A549 (cell line): ENCODE data around the gene BUD23. TPM values are rescaled to one million over a fixed set of nuclear protein-coding genes. Genes with fewer than 3 reads are reported as not detected.
A peak's percentile ranks its signal among the peaks of the same experiment; 100 is the strongest.

Source experiments
- CBX2 ChIP-seq: fragments of 200-600 bp; sonication (generic); IDR thresholded peaks from 2 replicates; pipeline ENCODE4 v1.6.1; 2016; ENCODE audit warnings: low read depth, mild to moderate bottlenecking, borderline replicate concordance
- CBX8 ChIP-seq: fragments of 200-600 bp; sonication (generic); IDR thresholded peaks from 2 replicates; pipeline ENCODE4 v1.6.1; 2016
- CEBPB ChIP-seq, 2 experiments: fragments of >200 bp in 1 of 2; sonication (Bioruptor Twin) in 1 of 2; formaldehyde crosslinking in 1 of 2; IDR thresholded peaks; 2 replicates each; pipeline ENCODE4 v1.6.1; 2012 to 2016
- CHD4 ChIP-seq: fragments of 200-600 bp; sonication (generic); IDR thresholded peaks from 2 replicates; pipeline ENCODE4 v1.6.1; 2016; ENCODE audit warnings: antibody characterized with exemption, mild to moderate bottlenecking, borderline replicate concordance
- HOXB13 ChIP-seq: fragments of 250-450 bp; sonication (Bioruptor Pico); IDR thresholded peaks from 2 replicates; pipeline ENCODE4 v1.5.0; 2020; ENCODE audit warnings: low read depth, mild to moderate bottlenecking, moderate library complexity
- HOXB5 ChIP-seq: fragments of 250-450 bp; sonication (Bioruptor Pico); IDR thresholded peaks from 2 replicates; pipeline ENCODE4 v1.5.0; 2020; ENCODE audit warnings: mild to moderate bottlenecking, moderate library complexity
- JUN ChIP-seq, 2 experiments: fragments of >200 bp; sonication (Bioruptor Twin); formaldehyde crosslinking; IDR thresholded peaks; 2 replicates in 1 of 2; 3 replicates in 1 of 2; pipeline ENCODE4 v1.6.1; 2016 to 2017
- MAFK ChIP-seq: fragments of 450-650 bp; IDR thresholded peaks from 2 replicates; pipeline ENCODE4 v1.6.1; 2014; ENCODE audit not compliant: partially characterized antibody
- PHF8 ChIP-seq: fragments of 200-600 bp; sonication (generic); IDR thresholded peaks from 2 replicates; pipeline ENCODE4 v1.6.1; 2016; ENCODE audit warnings: low read depth, mild to moderate bottlenecking, antibody characterized with exemption, moderate library complexity, borderline replicate concordance
- POLR2AphosphoS2 ChIP-seq: conservative IDR thresholded peaks from 2 replicates; pipeline ENCODE4 v1.6.1; 2012; ENCODE audit warnings: low read length, improper control_type of control experiment, inconsistent platforms
- RAD21 ChIP-seq, 2 experiments: fragments of >200 bp in 1 of 2; sonication (Bioruptor Twin) in 1 of 2; formaldehyde crosslinking in 1 of 2; IDR thresholded peaks in 1 of 2; conservative IDR thresholded peaks in 1 of 2; 2 replicates in 1 of 2; 3 replicates in 1 of 2; pipeline ENCODE4 v1.6.1; 2012 to 2018; ENCODE audit warnings: inconsistent platforms in 1 of 2
- RFX5 ChIP-seq: fragments of 450-650 bp; IDR thresholded peaks from 2 replicates; pipeline ENCODE4 v1.7.1; 2014; ENCODE audit warnings: antibody characterized with exemption, mild to moderate bottlenecking, moderate library complexity
- RNF2 ChIP-seq: fragments of 200-600 bp; sonication (generic); IDR thresholded peaks from 2 replicates; pipeline ENCODE4 v1.6.1; 2016; ENCODE audit warnings: low read depth, mild to moderate bottlenecking, antibody characterized with exemption, moderate library complexity, borderline replicate concordance
- SREBF2 ChIP-seq: fragments of 450-650 bp; IDR thresholded peaks from 2 replicates; pipeline ENCODE4 v1.6.1; 2014; ENCODE audit warnings: mild to moderate bottlenecking, moderate library complexity
- ZFP36 ChIP-seq: fragments of 450-650 bp; IDR thresholded peaks from 2 replicates; pipeline ENCODE4 v1.6.1; 2014; ENCODE audit warnings: borderline replicate concordance; ENCODE audit not compliant: partially characterized antibody
- ZNF302 ChIP-seq: fragments of 250-450 bp; sonication (Bioruptor Pico); IDR thresholded peaks from 2 replicates; pipeline ENCODE4 v1.9.0; 2021; ENCODE audit warnings: inconsistent platforms, mild to moderate bottlenecking, moderate library complexity
- ZSCAN20 ChIP-seq: fragments of 250-450 bp; sonication (Bioruptor Pico); IDR thresholded peaks from 2 replicates; pipeline ENCODE4 v1.8.0; 2022; ENCODE audit warnings: mild to moderate bottlenecking, moderate library complexity
- polyA plus RNA-seq, 4 experiments: library from polyadenylated mRNA; depleted of rRNA in 3 of 4; stranded (reverse); fragments of >200 nt; fragmentation: RNase III in 1 of 4; extraction: RNeasy Plus Mini Kit Qiagen cat#74134 plus additional on column Dnase treatment in 1 of 4; gene quantifications; 2 replicates in 3 of 4; 3 replicates in 1 of 4; pipeline ENCODE4 v1.2.3, GENCODE V29; 2011 to 2017
- TF ChIP-seq, protein P1 (sequence below): IDR thresholded peaks from 2 replicates; pipeline ENCODE4 v1.6.1; 2012
- TF ChIP-seq, protein P2 (sequence below): fragments of 250-450 bp; sonication (Bioruptor Pico); IDR thresholded peaks from 2 replicates; pipeline ENCODE4 v1.5.0; 2020; ENCODE audit warnings: low read depth, mild to moderate bottlenecking, moderate library complexity
- TF ChIP-seq, protein P3 (sequence below): fragments of >200 bp; sonication (Bioruptor Twin); formaldehyde crosslinking; IDR thresholded peaks from 3 replicates; pipeline ENCODE4 v1.5.1; 2016
- TF ChIP-seq, protein P4 (sequence below): fragments of 150-350 bp; IDR thresholded peaks from 2 replicates; pipeline ENCODE4 v1.6.1; 2014; ENCODE audit warnings: low read depth, mild to moderate bottlenecking, low read length
- TF ChIP-seq, protein P5 (sequence below): fragments of 250-450 bp; sonication (Bioruptor Pico); IDR thresholded peaks from 2 replicates; pipeline ENCODE4 v1.5.0; 2021; ENCODE audit warnings: mild to moderate bottlenecking, moderate library complexity, borderline replicate concordance
- TF ChIP-seq, protein P6 (sequence below): fragments of 450-650 bp; IDR thresholded peaks from 2 replicates; pipeline ENCODE4 v1.6.1; 2014; ENCODE audit warnings: antibody characterized with exemption
- TF ChIP-seq, protein P7 (sequence below): IDR thresholded peaks from 2 replicates; pipeline ENCODE4 v1.6.1; 2012

Gene BUD23
- polyA plus RNA-seq, 2 of the 4 experiments (the other 2 are of a cell fraction), result 134 to 161 TPM

DNA sequence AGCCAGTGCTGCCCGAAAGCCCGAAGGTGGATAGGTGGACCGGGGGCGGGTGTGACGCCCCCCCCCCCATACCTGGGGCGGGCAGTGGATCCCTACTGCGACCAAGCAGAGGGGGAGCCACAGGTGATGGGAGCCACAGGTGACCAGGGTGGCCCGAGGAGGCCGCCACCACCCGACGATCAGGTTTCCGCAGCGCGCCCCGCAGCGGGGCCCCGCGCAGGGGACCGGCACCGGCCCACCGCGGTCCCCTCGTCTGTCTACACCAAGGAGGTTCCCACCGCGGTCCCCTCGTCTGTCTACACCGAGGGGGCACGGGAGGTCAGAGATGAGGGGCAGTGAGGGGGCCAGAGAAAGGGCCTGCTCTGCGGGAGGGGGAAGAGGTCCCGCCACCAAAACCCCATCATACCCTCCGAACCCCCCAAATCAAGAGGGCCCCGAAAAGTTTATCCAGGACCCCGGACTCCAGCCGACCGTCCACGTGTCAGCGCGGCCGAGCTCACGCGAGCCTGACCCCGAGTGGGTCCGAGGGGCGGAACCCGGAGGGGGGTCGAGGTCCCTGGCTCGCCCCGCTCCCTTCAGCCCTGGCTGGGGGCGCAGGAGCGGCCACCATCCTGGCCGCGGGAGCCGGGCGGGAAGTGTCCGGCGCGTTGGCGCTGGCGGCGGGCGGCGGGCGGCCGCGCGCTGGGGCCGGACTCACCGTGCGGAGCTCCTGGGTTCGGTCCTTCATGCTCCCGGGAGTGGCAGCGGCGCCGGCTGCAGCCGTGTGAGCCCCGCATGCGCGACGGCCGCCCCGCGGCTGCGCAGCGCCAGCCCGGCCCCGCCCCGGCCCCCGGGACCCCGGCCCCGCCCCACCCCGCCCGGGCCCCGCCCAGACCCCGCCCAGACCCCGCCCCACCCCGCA is 35.8 kb downstream of the BUD23 start, which contains the start of gene STX1A (continued):
- TF ChIP-seq, protein P1, sequence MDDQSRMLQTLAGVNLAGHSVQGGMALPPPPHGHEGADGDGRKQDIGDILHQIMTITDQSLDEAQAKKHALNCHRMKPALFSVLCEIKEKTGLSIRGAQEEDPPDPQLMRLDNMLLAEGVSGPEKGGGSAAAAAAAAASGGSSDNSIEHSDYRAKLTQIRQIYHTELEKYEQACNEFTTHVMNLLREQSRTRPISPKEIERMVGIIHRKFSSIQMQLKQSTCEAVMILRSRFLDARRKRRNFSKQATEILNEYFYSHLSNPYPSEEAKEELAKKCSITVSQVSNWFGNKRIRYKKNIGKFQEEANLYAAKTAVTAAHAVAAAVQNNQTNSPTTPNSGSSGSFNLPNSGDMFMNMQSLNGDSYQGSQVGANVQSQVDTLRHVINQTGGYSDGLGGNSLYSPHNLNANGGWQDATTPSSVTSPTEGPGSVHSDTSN, result no peak
- TF ChIP-seq, protein P2, sequence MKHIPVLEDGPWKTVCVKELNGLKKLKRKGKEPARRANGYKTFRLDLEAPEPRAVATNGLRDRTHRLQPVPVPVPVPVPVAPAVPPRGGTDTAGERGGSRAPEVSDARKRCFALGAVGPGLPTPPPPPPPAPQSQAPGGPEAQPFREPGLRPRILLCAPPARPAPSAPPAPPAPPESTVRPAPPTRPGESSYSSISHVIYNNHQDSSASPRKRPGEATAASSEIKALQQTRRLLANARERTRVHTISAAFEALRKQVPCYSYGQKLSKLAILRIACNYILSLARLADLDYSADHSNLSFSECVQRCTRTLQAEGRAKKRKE (CRISPR knock-in tag), result no peak
- TF ChIP-seq JUN (IDR thresholded peaks at IDR 0.05) (peak; percentile 79 to 85; a peak in 4 of 5 replicates), CHD4 (no peak), CBX2 (no peak), RAD21 (conservative IDR thresholded peaks at IDR 0.05 in 1 of 2, IDR thresholded peaks at IDR 0.05 in 1 of 2) (no peak), HOXB5 (CRISPR knock-in tag) (no peak), HOXB13 (CRISPR knock-in tag) (no peak), ZFP36 (no peak), SREBF2 (no peak), CBX8 (no peak), POLR2AphosphoS2 (no peak), ZNF302 (no peak), PHF8 (peak; percentile 37), MAFK (no peak), RNF2 (no peak), ZSCAN20 (CRISPR knock-in tag) (no peak), RFX5 (no peak), CEBPB (IDR thresholded peaks at IDR 0.05) (no peak)
- TF ChIP-seq, protein P3, sequence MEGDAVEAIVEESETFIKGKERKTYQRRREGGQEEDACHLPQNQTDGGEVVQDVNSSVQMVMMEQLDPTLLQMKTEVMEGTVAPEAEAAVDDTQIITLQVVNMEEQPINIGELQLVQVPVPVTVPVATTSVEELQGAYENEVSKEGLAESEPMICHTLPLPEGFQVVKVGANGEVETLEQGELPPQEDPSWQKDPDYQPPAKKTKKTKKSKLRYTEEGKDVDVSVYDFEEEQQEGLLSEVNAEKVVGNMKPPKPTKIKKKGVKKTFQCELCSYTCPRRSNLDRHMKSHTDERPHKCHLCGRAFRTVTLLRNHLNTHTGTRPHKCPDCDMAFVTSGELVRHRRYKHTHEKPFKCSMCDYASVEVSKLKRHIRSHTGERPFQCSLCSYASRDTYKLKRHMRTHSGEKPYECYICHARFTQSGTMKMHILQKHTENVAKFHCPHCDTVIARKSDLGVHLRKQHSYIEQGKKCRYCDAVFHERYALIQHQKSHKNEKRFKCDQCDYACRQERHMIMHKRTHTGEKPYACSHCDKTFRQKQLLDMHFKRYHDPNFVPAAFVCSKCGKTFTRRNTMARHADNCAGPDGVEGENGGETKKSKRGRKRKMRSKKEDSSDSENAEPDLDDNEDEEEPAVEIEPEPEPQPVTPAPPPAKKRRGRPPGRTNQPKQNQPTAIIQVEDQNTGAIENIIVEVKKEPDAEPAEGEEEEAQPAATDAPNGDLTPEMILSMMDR, result no peak
- TF ChIP-seq, protein P4, sequence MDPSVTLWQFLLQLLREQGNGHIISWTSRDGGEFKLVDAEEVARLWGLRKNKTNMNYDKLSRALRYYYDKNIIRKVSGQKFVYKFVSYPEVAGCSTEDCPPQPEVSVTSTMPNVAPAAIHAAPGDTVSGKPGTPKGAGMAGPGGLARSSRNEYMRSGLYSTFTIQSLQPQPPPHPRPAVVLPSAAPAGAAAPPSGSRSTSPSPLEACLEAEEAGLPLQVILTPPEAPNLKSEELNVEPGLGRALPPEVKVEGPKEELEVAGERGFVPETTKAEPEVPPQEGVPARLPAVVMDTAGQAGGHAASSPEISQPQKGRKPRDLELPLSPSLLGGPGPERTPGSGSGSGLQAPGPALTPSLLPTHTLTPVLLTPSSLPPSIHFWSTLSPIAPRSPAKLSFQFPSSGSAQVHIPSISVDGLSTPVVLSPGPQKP, result no peak
- TF ChIP-seq, protein P5, sequence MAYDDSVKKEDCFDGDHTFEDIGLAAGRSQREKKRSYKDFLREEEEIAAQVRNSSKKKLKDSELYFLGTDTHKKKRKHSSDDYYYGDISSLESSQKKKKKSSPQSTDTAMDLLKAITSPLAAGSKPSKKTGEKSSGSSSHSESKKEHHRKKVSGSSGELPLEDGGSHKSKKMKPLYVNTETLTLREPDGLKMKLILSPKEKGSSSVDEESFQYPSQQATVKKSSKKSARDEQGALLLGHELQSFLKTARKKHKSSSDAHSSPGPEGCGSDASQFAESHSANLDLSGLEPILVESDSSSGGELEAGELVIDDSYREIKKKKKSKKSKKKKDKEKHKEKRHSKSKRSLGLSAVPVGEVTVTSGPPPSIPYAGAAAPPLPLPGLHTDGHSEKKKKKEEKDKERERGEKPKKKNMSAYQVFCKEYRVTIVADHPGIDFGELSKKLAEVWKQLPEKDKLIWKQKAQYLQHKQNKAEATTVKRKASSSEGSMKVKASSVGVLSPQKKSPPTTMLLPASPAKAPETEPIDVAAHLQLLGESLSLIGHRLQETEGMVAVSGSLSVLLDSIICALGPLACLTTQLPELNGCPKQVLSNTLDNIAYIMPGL (CRISPR knock-in tag), result no peak
- TF ChIP-seq, protein P6, sequence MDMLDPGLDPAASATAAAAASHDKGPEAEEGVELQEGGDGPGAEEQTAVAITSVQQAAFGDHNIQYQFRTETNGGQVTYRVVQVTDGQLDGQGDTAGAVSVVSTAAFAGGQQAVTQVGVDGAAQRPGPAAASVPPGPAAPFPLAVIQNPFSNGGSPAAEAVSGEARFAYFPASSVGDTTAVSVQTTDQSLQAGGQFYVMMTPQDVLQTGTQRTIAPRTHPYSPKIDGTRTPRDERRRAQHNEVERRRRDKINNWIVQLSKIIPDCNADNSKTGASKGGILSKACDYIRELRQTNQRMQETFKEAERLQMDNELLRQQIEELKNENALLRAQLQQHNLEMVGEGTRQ, result no peak
- TF ChIP-seq, protein P7, sequence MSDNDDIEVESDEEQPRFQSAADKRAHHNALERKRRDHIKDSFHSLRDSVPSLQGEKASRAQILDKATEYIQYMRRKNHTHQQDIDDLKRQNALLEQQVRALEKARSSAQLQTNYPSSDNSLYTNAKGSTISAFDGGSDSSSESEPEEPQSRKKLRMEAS, result peak; percentile 40
